WTC11 (cell line): ENCODE measurements around the gene CNTNAP2. TPM values are rescaled to one million over a fixed set of nuclear protein-coding genes. Genes with fewer than 3 reads are reported as not detected.

Experiments used
- ATAC-seq: fragments of 200-7000 bp; cut with Tn5 transposase; 2 replicates; pipeline ENCODE4 v1.10.0; 2021; ENCODE audit warnings: mild to moderate bottlenecking, moderate library complexity
- CTCF ChIA-PET: fragments of 300-600 bp; sonication (Branson Sonifier 250); formaldehyde crosslinking; loops from one replicate; lab custom pipeline; 2021; ENCODE audit warnings: antibody characterized with exemption; lab: Charles Lee
- POLR2A ChIA-PET: fragments of 350-600 bp; sonication (Branson Sonifier 250); formaldehyde crosslinking; loops from one replicate; lab custom pipeline; 2021; ENCODE audit warnings: antibody characterized with exemption; lab: Charles Lee
- DNase-seq: peaks from one replicate; pipeline ENCODE4 v3.0.0; 2021; ENCODE audit warnings: low spot score
- H3K27ac Mint-ChIP-seq: 2 replicates; pipeline ENCODE4 v1.8.0; 2021; ENCODE audit warnings: mixed read lengths
- H3K27me3 Mint-ChIP-seq: 2 replicates; pipeline ENCODE4 v1.8.0; 2021; ENCODE audit warnings: low read depth, mild to moderate bottlenecking, moderate library complexity, mixed read lengths
- H3K36me3 Mint-ChIP-seq: 2 replicates; pipeline ENCODE4 v1.8.0; 2021; ENCODE audit warnings: mixed read lengths
- H3K4me1 Mint-ChIP-seq: 2 replicates; pipeline ENCODE4 v1.8.0; 2022; ENCODE audit warnings: mixed read lengths
- H3K4me3 Mint-ChIP-seq: 2 replicates; pipeline ENCODE4 v1.8.0; 2021; ENCODE audit warnings: mild to moderate bottlenecking, moderate library complexity, mixed read lengths
- H3K9me3 Mint-ChIP-seq: 2 replicates; pipeline ENCODE4 v1.8.0; 2021; ENCODE audit warnings: mixed read lengths
- AR ChIP-seq: fragments of 250-450 bp; sonication (Bioruptor Pico); IDR thresholded peaks from 2 replicates; pipeline ENCODE4 v1.9.0; 2021; ENCODE audit warnings: mild to moderate bottlenecking
- ERG ChIP-seq: fragments of 250-450 bp; sonication (Bioruptor Pico); IDR thresholded peaks from 2 replicates; pipeline ENCODE4 v1.8.0; 2021; ENCODE audit warnings: mild to moderate bottlenecking
- NFATC4 ChIP-seq: fragments of 250-450 bp; sonication (Bioruptor Pico); IDR thresholded peaks from 2 replicates; pipeline ENCODE4 v1.9.0; 2021; ENCODE audit warnings: mild to moderate bottlenecking
- NFE2L1 ChIP-seq: sonication (generic); formaldehyde crosslinking; IDR thresholded peaks from 2 replicates; pipeline ENCODE4 v1.8.1; 2023; ENCODE audit warnings: missing genetic modification reagents
- TCF7 ChIP-seq: sonication (generic); formaldehyde crosslinking; IDR thresholded peaks from 2 replicates; pipeline ENCODE4 v1.8.0; 2022; ENCODE audit warnings: mild to moderate bottlenecking, low read depth, missing genetic modification reagents, moderate library complexity
- TEAD4 ChIP-seq: sonication (generic); formaldehyde crosslinking; IDR thresholded peaks from 2 replicates; pipeline ENCODE4 v1.8.0; 2022; ENCODE audit warnings: mild to moderate bottlenecking, missing genetic modification reagents
- TP53 ChIP-seq: sonication (generic); formaldehyde crosslinking; IDR thresholded peaks from 2 replicates; pipeline ENCODE4 v1.8.1; 2023; ENCODE audit warnings: mild to moderate bottlenecking, missing genetic modification reagents
- ZBTB21 ChIP-seq: sonication (generic); formaldehyde crosslinking; IDR thresholded peaks from 2 replicates; pipeline ENCODE4 v1.8.1; 2023; ENCODE audit warnings: mild to moderate bottlenecking, missing genetic modification reagents, borderline replicate concordance
- ZNF423 ChIP-seq: fragments of 250-450 bp; sonication (Bioruptor Pico); IDR thresholded peaks from 2 replicates; pipeline ENCODE4 v2.1.2; 2022; ENCODE audit warnings: mild to moderate bottlenecking, moderate library complexity
- total RNA-seq: library from RNA; stranded (reverse); gene quantifications from 3 replicates; pipeline ENCODE4 v1.2.3, GENCODE V29; 2021
- TF ChIP-seq, protein P1 (sequence below): fragments of 250-450 bp; sonication (Bioruptor Pico); conservative IDR thresholded peaks from 2 replicates; pipeline ENCODE4 v1.9.0; 2021; ENCODE audit warnings: mild to moderate bottlenecking
- TF ChIP-seq, protein P2 (sequence below): sonication (generic); formaldehyde crosslinking; IDR thresholded peaks from 2 replicates; pipeline ENCODE4 v1.8.0; 2022; ENCODE audit warnings: mild to moderate bottlenecking, missing genetic modification reagents
- TF ChIP-seq, protein P3 (sequence below): fragments of 250-450 bp; sonication (Bioruptor Pico); IDR thresholded peaks from 2 replicates; pipeline ENCODE4 v2.1.2; 2022; ENCODE audit warnings: mild to moderate bottlenecking, moderate library complexity
- TF ChIP-seq, protein P4 (sequence below): sonication (generic); formaldehyde crosslinking; IDR thresholded peaks from 2 replicates; pipeline ENCODE4 v1.8.1; 2023; ENCODE audit warnings: mild to moderate bottlenecking, moderate library complexity, missing genetic modification reagents

The CNTNAP2 gene
- total RNA-seq, 1 experiment from 2014 or later = 63.8 TPM

DNA sequence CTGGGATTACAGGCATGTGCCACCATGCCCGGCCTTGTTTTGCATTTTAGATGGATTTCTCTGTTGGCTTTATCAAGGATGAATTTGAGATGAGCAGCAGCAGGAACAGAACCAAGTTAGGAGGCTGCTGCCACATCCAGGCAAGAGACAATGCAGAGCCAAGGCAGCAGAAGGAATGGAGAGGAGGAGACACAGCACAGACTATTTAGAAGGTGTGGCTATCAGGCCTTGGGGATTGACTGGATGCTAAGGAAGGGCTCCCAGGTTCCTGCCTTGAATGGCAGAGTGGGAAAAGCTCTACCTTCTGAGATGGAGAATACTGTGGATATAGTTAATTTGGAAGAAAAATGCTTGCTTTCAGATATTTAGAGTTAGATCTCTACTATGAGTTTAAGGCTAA lies 1989.3 kb downstream of the CNTNAP2 start (continued):
- TF ChIP-seq NFATC4 (CRISPR knock-in tag) (no peak), AR (no peak), TP53 (no peak), TEAD4 (CRISPR knock-in tag) (no peak), ZBTB21 (CRISPR knock-in tag) (no peak)

DNA sequence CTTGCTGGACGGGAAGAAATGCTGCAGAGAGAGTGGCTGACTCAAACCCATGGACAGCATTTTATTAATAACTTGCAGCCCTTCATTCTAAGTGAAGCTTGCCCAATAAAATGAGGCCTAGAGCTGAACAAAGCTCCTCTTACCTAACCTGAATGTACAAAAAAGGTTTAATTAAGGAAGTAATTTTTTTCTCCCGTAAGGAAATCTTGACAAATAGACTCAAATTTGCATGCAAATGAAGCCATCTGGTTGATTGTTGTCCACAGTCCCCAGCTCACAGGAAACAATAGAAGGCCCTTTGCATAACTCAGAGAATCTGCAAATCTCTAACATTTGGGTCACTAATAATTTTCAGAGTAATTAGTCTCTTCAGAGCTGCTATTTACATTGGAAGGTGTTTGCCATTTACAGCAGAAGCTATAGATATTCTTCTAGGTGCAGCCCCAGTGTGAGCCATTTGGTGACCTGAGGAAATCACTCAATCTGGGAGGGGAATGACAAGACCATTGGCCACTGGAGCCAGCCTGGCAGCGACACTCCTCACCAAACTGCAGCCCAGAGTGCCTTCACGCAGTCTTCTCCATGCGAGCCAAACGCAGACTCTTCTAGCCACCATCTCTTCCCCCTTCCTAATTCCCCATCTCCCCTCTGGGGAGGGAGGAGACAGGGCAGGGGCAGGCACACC lies 1991.0 kb downstream of the CNTNAP2 start:
- Mint-ChIP-seq H3K4me1 (peaks cover 24% of the 10 kb centered on the region), H3K4me3 (peak overlapping the region; percentile 11), H3K9me3 (peaks cover 4% of the 10 kb centered on the region; the same call in 1 of the 2 replicates), H3K27ac (peak overlapping the region; percentile 69), H3K36me3 (peaks cover 4% of the 10 kb centered on the region; the same call in 1 of the 2 replicates), H3K27me3 (no peaks in the 10 kb centered on the region)
- POLR2A ChIA-PET = no interaction called here
- no peak for TF ChIP-seq NFE2L1 (CRISPR knock-in tag)
- TF ChIP-seq, protein P1, sequence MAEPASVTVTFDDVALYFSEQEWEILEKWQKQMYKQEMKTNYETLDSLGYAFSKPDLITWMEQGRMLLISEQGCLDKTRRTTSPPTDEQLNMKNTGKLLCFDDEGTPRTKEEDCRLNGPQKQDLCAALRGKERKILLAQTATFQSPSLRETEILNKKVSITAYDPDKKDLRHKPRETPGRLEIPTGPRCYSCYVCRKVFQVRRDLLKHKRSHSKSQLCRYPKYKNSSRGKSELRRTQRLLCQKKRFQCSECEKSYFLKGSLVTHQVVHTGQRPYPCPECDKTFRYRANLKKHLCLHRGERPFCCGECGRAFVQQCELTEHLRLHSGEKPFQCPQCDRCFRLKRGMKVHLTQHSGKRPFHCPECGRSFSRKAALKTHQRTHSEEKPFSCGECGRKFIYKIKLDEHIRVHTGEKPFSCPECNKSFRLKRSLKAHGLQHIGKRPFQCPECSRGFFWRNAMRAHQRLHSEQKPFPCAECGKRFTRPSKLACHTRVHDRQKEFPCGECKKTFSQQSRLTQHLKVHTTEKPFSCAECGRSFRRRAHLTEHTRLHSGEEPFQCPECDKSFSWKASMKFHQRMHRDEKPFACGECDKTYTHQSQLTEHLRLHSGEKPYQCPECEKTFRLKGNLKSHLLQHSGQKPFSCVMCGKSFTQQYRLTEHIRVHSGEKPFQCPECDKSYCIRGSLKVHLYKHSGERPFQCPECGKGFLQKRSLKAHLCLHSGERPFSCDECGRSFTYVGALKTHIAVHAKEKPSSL = no peak
- no peak for TF ChIP-seq TCF7 (CRISPR knock-in tag)
- TF ChIP-seq, protein P2, sequence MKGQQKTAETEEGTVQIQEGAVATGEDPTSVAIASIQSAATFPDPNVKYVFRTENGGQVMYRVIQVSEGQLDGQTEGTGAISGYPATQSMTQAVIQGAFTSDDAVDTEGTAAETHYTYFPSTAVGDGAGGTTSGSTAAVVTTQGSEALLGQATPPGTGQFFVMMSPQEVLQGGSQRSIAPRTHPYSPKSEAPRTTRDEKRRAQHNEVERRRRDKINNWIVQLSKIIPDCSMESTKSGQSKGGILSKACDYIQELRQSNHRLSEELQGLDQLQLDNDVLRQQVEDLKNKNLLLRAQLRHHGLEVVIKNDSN (CRISPR knock-in tag) = no peak
- TF ChIP-seq ZNF423 (CRISPR knock-in tag) = no peak
- no peak for TF ChIP-seq TP53
- TF ChIP-seq, protein P3, sequence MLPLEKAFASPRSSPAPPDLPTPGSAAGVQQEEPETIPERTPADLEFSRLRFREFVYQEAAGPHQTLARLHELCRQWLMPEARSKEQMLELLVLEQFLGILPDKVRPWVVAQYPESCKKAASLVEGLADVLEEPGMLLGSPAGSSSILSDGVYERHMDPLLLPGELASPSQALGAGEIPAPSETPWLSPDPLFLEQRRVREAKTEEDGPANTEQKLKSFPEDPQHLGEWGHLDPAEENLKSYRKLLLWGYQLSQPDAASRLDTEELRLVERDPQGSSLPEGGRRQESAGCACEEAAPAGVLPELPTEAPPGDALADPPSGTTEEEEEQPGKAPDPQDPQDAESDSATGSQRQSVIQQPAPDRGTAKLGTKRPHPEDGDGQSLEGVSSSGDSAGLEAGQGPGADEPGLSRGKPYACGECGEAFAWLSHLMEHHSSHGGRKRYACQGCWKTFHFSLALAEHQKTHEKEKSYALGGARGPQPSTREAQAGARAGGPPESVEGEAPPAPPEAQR (CRISPR knock-in tag) = no peak
- TF ChIP-seq ERG (CRISPR knock-in tag) = no peak
- TF ChIP-seq, protein P4, sequence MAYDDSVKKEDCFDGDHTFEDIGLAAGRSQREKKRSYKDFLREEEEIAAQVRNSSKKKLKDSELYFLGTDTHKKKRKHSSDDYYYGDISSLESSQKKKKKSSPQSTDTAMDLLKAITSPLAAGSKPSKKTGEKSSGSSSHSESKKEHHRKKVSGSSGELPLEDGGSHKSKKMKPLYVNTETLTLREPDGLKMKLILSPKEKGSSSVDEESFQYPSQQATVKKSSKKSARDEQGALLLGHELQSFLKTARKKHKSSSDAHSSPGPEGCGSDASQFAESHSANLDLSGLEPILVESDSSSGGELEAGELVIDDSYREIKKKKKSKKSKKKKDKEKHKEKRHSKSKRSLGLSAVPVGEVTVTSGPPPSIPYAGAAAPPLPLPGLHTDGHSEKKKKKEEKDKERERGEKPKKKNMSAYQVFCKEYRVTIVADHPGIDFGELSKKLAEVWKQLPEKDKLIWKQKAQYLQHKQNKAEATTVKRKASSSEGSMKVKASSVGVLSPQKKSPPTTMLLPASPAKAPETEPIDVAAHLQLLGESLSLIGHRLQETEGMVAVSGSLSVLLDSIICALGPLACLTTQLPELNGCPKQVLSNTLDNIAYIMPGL (CRISPR knock-in tag) = no peak
- TF ChIP-seq, all 79 proteins: peak for 0
- ATAC-seq = peak; percentile 71
- no peak for DNase-seq
- CTCF ChIA-PET = interaction anchor here (1.0 to 5.5 kb wide), 3 partner anchors 35 to 155 kb away, joined by 3 to 31 read pairs (median 9); no protein-coding TSS in a partner anchor
